ENCODE data around the gene ERH.

Gene ERH

GRCh38 chr14:69355154-69355597 is 42.9 kb downstream of the ERH start:
- ATAC-seq = no peak

GRCh38 chr14:69354383-69355153 is 43.5 kb downstream of the ERH start:
- ATAC-seq = peak; percentile 83 to 85

GRCh38 chr14:69353168-69353567 is 44.9 kb downstream of the ERH start:
- no peak for ATAC-seq

- no peak for ATAC-seq
Observed at GRCh38 chr14:69351911-69352310, 46.2 kb downstream of the ERH start.

GRCh38 chr14:69351385-69351784 is 46.7 kb downstream of the ERH start:
- ATAC-seq = no peak

- no peak for ATAC-seq
Observed at GRCh38 chr14:69350892-69351291, 47.2 kb downstream of the ERH start.

GRCh38 chr14:69349091-69349777 is 48.9 kb downstream of the ERH start:
- no peak for ATAC-seq

- no peak for ATAC-seq
Observed at GRCh38 chr14:69346710-69347109, 51.4 kb downstream of the ERH start.

GRCh38 chr14:69345402-69345801 is 52.7 kb downstream of the ERH start:
- no peak for ATAC-seq

GRCh38 chr14:69344171-69344570 is 53.9 kb downstream of the ERH start:
- ATAC-seq = no peak

GRCh38 chr14:69342928-69343525 is 55.1 kb downstream of the ERH start:
- no peak for ATAC-seq

- ATAC-seq = no peak
Observed at GRCh38 chr14:69339426-69339825, 58.7 kb downstream of the ERH start.

GRCh38 chr14:69337984-69338383 is 60.1 kb downstream of the ERH start:
- ATAC-seq = no peak

GRCh38 chr14:69335371-69335771 is 62.7 kb downstream of the ERH start:
- no peak for ATAC-seq

- no peak for ATAC-seq
Observed at GRCh38 chr14:69334576-69334975, 63.5 kb downstream of the ERH start.

- ATAC-seq = no peak
Observed at GRCh38 chr14:69333791-69334337, 64.2 kb downstream of the ERH start.

GRCh38 chr14:69332782-69333395 is 65.2 kb downstream of the ERH start:
- no peak for ATAC-seq

- ATAC-seq = no peak
Observed at GRCh38 chr14:69331206-69331605, 66.9 kb downstream of the ERH start.
